Stimulated activated CD4-positive, alpha-beta T cell treated with anti-CD3 and anti-CD28 coated beads, Interleukin-4, amount 100 ng/mL, for 48 hours (primary cell): ENCODE measurements around the gene PATZ1.

ENCODE experiments used
- DNase-seq, 2 donors: peaks; one replicate each; pipeline ENCODE4 v3.0.0-alpha.2; 2020; ENCODE audit warnings: low read depth in 2 of 2

PATZ1 gene

DNA sequence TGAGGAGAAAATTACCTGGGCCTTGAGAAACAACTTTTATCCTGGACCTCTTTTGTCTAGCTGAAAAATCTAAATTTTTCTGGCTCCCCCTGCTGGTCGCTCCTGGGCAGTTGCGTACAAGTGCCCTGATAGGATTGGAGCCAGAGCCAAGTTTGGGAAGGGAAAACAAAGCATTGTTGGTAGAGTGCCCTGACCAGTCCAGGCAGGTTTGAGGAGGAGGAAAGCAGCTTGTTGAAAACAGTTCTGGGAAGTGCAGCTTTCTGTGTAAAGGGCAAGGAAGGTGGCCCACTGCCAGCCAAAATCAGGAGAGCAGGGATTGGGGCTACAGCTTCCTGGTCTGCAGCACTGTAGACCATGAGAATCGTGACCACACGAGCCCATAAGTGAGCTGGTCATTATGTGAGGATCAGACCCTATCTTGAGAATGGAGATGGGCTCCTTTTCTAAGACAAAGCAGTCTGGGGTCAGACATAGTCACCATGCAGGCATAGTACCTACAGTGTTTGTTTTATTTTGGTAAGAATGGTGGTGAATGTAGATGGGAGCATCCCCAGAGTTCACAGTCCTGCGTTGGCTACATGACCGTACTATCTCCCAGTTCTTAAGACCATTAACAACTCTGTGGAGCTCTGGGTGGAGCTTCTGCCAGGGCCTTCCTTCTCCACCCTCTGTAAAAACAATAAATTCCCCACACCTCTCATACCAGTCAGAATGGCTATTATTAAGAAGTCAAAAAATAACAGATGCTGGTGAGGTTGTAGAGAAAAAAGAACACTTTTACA lies 32.6 kb downstream of the PATZ1 start:
- DNase-seq: peak; percentile 55 to 58

DNA sequence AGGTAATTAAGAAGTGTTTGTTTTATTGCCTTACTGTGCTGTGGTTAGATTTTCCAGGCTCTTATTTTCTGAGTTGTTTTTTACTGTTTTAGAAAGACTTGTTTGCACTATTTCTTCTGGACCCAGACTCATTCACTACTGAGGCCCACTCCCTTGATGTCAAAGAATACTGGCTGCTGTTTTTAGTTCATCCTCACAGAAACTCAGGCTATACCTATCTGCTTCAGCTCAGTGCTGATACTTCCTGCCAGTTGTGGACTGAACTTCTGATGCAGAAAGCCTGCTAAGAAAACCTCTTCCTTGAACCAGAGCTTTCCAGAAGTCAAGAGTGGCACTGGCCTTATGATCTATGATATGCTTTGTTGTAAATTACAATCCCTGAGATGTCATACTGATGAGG lies 38.0 kb downstream of the PATZ1 start:
- DNase-seq: no peak

DNA sequence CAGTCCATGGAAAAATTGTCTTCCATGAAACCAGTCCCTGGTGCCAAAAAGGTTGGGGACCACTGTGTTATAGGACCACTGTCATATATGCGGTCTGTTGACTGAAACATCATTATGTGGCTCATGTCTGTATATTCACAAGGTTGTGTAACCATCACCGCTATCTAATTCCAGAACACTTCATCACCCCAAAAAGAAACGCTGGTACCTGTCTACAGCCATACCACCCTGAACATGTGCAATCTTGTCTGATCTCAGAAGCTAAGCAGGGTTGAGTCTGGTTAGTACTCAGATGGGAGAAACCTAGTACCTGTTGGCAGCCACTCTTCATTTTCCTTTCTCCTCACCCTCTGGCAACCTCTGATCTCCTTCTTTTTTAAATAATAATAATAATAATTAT lies 41.0 kb downstream of the PATZ1 start:
- no peak for DNase-seq

DNA sequence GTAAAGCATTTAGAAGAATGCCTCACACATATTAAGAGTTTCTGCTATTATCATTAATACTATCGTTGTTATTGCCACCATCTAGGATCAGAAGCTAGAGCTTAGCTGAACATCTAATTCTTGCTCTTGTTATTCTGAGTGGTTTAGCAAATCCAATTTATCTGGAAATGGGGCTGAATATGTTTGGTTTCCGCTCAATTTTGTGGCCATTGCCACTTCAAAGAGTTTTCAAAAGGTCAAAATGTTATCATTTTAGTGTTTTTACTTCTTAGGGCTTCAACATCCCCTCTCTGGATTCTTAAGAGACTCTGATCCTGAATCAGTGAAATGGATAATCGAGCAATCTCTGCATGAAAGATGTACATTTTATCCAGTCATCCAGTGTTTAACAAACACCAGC lies 43.6 kb downstream of the PATZ1 start:
- no peak for DNase-seq

DNA sequence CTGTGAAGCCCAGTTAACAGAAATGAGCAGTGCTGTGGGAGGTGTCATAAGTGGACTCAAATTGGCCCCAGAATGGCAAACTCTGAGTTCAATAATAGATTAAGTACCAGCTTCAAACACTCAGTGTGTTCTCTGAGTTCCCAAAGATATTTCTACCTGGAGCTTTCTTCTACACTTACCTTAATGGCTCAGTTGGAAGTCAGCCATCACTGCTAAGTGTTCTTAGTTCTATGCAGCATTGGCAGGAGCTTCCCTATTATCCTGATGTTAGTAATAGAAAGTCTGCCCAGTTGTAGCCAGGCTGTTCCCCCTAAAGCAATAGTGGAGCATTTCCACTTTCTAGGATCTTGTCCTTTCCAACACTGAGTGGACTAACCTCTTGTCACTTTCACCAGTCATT lies 44.1 kb downstream of the PATZ1 start:
- no peak for DNase-seq

DNA sequence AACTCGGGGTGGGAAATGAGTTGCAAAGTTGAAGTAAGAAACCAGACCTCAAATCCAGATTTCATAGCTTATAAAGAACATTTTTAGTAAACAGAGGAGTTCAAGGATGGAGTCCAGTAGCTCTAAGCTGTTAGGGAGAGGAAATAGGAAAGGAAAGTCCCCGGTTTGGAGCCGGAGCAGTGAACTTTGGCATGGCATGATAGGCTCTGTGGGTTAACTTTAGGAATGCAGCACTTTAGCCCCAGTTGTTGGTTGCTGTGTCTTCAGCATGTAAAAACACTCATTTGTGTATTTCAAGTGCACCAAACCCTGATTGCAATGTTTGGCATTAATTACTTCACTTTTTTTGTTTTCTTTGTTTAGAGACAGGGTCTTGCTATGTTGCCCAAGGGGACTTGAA lies 45.2 kb downstream of the PATZ1 start:
- DNase-seq: no peak

DNA sequence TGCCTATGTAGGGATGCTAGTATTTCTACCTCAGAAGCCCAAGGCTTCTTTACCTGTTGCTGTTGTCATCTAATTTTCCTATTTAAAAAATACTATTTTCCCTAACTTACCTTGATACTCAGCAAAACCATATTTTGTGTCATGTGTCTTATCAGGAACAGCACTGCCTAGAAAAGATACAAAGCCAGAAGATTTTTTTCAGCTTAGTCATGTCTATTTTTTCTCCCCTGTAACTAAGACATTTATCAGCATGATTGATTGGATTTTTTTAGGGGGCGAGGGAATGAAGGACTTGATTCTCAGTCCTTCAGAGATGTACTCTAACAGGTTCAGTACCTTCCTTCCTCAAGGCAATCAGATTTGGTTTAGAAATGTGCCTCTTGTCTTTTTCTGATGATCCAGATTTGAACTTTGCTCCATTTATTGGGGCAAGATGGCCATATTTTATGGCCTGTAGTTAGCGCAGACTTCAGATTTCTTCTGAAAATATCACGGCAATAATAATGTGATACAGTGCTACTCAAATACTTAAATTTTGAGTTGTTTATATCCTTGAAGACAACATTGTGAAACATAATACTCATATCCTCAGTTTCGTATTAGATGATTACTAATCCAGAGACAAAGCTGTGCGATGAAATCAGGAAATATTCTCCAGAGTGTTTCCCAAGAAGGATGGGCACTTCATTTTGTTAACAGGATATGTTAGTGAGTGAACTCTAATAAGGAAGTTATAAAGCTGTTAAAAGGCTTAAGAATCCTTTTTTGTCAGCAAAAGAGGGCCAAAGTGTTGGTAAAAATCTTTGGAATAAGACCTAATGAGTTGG lies 50.1 kb downstream of the PATZ1 start:
- DNase-seq: no peak

DNA sequence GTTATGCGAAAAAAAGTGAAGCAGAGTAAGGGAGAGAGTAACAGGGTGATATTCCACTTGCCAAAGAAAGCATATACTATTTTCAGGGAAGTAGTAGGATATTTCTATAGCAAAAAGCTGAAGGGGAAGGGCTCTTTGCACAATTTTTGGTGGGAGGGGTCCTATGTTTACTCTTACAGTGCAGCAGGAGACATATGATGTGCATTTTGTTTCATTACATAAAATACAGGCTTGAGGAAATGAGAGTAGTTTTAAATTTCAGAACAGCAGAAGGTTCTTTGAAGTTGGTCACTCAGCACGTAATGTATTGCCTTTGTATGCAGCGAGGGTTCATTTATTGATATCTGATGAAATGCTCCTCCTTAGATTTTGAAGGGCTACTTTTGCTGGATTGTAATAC lies 50.8 kb downstream of the PATZ1 start:
- no peak for DNase-seq

DNA sequence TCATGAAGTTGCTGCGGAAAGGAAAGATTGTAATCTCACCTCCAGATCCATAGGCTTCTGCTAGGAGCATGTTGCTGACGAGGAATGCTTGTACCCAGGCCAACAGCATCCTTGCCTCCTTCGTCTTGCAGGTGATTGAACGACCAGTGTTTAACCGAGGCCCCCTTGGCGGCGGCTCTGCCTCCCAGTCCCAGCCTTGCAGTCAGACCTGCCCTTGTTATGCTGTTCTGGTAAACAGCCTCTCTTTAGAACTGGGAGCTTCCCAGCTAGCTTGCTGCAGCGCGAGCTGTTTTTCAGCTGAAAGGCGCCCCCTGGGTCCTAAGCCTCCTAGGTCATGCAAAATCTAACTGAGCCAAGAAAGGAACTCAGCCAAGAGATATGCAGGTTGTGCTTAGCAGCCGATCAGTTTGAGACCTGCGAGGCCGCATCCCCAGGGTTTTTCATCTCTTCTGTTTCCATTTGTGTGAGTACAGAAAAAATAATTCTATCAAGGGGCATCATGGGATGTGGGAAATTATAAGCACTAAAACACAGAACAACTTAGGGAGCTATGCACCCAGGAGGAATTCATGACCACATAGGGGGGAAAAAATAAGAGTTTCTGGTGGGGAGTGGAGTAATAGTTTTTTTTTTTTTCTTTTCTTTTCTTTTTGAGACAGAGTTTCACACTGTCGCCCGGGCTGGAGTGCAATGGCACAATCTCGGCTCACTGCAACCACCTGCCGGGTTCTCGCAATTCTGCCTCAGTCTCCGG lies 53.7 kb downstream of the PATZ1 start, which contains the start of gene PIK3IP1:
PIK3IP1 (minus strand) TSS at position 253 of the 754 bp plus-strand sequence; CDS start at position 109, 144 bp downstream.
- peak; percentile 70 to 80 for DNase-seq

DNA sequence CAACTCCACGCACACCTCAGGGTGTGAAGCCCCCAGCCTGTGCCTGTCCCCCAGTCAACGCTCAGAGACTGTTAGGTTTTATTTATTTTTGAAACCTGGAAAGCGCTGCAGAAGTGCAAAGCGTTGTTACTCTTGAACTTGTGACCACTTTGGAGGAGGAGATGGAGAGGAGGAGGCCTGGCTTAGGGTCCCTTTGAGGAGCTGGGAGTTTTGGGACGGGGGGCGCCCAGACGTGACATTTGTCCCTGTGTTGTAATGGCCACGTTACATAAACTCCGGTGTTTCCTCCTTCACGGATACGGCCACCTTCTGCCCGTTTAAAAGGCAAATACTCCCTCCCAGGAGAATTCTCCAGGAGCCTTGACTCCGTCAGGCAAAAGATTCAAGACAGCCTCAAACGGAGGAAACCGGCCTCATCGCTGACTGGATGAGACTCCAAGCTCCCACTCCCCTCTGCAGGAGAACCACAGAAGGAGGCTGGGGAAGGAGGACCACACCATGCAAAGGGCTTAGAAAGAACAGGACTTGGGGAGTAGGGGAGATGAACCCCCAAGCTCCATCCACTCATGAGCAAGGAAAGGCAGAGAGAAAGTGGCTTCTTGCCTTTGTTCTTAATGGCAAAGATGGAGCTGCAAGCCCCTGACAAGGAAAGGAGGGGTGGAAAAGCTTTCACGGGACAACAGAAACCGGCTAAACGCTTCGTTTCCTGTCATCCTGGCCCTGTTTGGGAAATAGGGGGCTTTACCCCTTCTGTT lies 54.5 kb downstream of the PATZ1 start:
- no peak for DNase-seq

DNA sequence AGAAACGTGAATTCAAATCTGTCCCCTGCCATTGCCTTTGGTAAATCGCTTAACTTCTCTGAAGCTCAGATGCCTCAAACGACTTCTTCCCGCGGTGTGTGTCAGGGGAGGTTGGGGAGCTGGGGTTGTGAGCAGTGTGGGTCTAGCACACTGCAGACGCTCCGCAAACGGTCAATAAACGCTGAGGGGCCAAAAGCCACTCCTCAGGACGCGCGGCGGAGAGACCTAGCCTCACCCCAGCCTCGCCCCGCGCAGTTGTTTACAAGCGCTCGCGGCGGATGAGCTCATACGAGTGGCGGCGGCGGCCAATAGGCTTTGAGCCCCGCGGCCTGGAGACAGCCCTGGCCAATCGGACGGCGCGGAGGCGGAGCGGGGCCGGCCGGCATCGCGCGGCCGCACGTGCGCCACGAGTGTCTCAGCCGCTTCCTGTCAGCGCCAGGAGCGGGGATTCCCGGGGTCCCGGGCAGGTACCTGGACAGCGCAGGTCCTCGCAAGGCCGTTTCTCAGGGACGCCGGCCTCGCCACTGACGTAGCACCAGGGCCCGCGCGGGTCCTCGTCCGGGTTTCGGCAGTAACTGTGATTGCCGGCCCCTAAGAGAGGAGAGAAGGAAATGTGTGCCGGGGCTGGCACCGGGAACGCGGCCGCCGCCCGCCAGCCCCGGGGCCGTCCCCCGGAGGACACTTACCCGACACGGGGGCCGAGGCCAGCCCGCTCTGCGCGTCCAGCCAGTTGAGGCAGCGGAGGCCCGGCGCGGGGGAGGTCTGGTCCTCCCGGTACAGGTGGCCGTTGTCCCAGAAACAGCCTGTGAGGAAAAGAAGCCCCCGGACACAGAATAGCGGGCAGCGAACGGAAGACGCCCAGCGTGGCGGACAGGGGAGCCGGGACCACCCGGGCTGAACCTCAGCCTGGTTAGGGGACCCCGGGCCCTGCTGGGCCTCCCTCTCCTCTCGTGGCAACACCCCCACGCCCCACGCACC lies 55.4 kb downstream of the PATZ1 start:
- peak; percentile 87 to 91 for DNase-seq

DNA sequence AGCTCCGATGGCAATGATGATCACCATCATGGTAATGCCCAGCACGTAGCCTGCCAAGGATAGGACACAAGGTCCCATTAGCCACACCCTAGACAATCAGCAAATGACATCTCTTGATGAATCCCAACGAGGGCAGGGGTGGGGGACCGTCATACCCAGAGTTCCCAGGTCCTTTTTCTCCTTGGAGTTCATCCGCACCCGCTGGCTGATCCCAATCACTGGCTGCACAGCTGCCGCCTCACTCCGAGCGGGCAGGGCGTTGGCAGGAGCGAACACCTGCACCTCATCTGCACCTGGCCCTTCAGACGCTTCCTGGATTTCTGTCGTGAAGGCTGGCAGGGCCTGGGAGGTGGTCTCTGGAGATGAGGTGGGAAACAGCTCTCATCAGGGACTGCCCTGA lies 56.8 kb downstream of the PATZ1 start:
- DNase-seq: no peak

DNA sequence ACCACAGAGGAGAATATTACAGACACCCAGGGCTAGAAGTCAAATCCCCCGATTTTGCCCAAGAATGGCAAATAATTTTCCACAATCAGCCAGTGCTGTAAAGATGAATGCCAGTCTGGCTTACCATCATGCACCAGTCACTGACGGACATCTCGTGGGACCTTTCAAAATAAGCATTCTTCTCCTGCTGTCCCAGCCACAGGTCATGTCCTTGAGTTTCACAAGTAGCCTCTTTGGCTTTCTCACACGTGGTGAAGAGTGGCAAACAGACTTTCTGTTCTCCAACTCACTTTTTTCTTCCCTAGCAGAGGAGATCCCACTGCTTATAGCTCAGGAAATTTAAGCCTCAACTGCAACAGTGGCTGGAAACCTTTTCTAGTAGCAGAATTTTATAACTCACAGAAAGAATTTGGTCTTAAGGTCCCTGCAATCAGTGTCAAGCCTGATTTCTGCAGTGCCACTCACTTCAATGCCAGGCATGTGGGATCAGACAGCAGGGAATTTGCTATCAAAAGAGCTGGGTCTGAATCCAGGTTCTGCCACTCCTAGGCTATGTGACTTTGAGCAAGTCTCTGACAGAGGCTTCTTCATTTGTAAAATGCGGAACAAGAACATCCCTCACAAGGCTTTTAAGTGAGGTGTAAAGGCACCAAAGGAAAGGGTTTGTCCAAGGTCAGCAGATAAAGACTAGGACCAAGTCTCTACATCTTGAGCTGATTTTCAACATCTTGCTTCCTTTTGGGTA lies 57.5 kb downstream of the PATZ1 start:
- DNase-seq: no peak

DNA sequence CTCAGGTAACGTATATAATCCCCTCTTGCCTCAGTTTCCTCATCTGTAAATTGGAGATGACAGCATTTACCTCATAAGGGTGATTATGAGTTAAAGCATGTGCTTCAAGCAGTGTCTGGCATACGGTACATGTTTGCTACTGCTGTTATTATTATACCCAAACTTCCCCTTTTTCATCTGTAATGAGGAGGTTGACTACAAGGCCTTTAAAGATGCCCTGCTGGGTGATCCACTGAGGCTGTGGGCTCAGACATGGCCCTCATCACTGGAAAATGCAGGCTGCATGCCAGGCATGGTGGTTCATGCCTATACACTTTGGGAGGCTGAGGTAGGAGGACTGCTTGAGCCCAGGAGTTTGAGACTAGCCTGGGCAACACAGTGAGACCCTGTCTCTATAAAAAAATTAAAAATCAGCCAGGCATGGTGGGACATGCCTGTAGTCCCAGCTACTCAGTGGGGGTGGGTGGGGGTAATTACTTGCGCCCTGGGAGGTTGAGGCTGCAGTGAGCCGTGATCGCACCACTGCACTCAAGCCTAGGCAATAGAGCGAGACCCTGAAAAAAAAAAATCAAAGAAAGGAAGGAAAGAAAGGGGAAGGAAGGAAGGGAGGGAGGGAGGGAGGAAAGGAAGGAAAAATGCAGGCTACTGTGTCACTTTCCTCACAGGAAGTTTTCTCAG lies 58.2 kb downstream of the PATZ1 start:
- no peak for DNase-seq

DNA sequence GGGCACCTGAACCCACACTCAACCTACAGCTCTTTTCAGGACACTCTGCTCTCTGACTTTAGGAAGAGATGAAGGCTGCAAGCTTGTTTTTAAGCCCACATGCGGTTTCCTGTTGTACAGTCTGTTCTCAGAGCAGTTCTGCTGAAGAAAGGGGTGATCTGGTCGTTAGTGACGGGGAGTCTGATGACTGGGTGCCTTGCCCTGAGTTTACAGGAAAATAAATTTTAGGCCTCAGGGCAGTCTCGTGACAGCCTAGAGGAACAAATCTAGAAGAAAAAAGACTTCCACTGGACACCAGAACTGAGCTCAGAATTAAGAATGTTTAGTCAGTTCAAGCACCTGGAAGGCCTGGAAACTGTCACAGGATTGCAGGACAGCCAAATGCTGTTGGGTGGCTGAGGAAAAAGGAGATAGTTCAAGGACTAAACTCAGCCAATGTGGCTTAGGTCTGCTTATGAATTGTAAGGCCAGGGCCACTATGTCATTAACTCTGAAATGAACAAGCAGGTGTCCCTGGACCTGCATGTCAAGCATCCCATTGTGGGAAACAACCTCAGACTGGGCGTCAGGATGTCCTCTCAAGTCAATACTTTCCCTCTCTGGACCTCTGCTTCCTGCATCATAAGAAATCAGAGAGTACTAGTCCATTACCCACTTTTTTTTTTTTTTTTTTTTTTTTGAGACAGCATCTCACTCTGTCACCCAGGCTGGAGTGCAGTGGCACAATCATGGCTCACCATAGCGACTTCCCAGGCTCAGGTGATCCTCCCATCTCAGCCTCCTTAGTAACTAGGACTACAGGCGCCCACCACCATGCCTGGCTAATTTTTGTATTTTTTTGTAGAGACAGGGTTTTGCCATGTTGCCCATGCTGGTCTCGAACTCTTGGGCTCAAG lies 59.5 kb downstream of the PATZ1 start:
- DNase-seq: peak in 1 of 2 donors; percentile 49

DNA sequence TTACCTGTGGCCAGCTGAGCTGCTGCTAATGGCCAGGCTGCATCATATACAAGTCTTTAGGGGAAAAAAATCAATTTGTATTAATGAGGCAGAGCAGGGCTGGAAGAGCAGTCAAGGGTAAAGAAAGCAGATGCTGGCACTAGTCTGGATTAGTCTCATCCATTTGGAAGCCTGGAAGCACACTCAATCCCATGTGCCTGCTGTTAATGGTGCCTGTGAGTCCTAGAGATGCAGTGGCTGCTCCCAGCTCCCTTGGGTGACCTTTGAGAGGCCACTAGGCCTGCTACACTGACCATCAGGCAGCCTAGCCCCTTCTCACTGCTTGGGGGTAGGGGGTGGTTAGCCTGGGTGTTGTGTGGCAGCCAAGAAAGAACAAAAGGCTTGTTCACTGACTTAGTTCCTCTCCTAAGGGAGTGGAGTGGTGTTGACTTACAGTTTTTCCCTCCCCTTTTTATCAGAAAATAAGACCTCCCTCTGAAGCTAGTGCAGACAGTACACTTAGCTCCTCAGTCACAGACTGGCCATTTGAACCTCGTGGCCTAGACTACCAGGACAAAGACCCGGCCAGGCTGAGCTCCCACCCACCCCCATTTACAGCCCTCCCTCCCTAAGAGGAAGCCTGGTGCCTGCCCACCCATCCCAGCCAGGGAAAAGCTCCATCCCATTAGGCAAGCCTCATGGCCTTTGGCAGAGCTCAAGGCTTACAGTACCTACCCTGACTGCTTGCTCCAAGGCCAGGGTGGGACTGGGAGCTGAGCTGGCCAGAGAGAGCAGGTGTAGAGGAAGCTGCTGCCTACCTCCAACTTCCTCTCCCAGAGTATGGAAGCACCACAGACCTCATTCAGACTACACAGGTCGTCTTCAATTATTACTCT lies 61.6 kb downstream of the PATZ1 start:
- DNase-seq: no peak
